Esophagus squamous epithelium (tissue), 4 donors: Measurements from ENCODE around the gene P2RX6.

Experiments used
- POLR2A ChIP-seq, 4 donors: fragments of 450-650 bp; IDR thresholded peaks; one replicate each; pipeline ENCODE4 v1.6.1; 2017; ENCODE audit warnings: antibody characterized with exemption in 4 of 4, mild to moderate bottlenecking in 4 of 4, moderate library complexity in 3 of 4
- TF ChIP-seq, protein P1 (sequence below), 6 experiments: fragments of 450-650 bp in 4 of 6; fragments of 200-600 bp in 2 of 6; sonication (generic) in 2 of 6; IDR thresholded peaks; one replicate each; pipeline ENCODE4 v1.5.1; 2016 to 2019; ENCODE audit warnings: antibody characterized with exemption in 6 of 6, mild to moderate bottlenecking in 4 of 6, moderate library complexity in 4 of 6

DNA sequence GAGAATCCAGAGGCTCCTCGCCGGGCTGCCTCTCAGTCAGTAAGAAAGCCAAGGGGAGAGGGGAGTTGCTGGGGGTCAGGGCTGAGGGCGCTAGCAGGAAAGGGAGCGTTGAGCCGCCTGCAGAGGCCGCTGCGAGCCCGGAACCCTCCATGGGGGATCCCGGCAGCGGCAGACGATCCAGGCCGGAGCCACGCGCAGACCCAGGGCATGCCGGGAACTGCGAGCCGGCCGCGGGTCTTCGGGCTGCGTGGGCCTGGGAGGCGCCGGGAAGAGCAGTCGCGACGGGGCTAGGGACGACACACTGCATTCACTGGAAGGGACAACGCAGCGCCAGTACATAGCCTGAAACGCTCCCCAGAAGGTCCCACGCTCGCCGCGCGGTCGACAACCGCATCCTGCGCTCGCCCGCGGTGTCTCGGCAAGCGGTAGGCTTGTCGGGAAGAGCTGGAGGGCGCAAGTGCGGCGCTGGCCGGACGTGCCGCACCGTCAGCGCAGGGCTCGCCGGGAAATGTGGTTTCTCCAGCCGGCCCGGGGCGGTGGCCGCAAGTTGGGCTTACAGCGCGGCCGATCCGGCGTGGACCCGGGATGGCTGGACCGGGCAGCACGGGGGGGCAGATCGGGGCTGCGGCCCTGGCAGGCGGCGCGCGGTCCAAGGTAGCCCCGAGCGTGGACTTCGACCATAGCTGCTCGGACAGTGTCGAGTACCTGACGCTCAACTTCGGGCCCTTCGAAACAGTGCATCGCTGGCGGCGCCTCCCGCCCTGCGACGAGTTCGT is 33.0 kb upstream of the P2RX6 start, which contains the start of gene LZTR1:
- TF ChIP-seq, protein P1, sequence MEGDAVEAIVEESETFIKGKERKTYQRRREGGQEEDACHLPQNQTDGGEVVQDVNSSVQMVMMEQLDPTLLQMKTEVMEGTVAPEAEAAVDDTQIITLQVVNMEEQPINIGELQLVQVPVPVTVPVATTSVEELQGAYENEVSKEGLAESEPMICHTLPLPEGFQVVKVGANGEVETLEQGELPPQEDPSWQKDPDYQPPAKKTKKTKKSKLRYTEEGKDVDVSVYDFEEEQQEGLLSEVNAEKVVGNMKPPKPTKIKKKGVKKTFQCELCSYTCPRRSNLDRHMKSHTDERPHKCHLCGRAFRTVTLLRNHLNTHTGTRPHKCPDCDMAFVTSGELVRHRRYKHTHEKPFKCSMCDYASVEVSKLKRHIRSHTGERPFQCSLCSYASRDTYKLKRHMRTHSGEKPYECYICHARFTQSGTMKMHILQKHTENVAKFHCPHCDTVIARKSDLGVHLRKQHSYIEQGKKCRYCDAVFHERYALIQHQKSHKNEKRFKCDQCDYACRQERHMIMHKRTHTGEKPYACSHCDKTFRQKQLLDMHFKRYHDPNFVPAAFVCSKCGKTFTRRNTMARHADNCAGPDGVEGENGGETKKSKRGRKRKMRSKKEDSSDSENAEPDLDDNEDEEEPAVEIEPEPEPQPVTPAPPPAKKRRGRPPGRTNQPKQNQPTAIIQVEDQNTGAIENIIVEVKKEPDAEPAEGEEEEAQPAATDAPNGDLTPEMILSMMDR (IDR thresholded peaks at IDR 0.05), result peak; percentile 30 to 64 (median 42)
- TF ChIP-seq POLR2A (IDR thresholded peaks at IDR 0.05), result peak in 3 of 4 donors; percentile 83 to 92 (median 83)
